HEK293 (cell line): ENCODE data around the gene UCHL3.

Experiments
- CTCF ChIA-PET: fragments of 350-600 bp; formaldehyde crosslinking; extraction: SDS; loops from one replicate; lab custom pipeline; 2021; ENCODE audit warnings: antibody characterized with exemption; lab: Yijun Ruan, JAX
- POLR2A ChIA-PET: fragments of 300-600 bp; formaldehyde crosslinking; extraction: SDS; loops from one replicate; lab custom pipeline; 2020; ENCODE audit warnings: antibody characterized with exemption, inconsistent platforms; lab: Yijun Ruan, JAX
- H3K27ac ChIP-seq: fragments of 200-500 bp; sonication (Bioruptor generic); 2 replicates; pipeline ENCODE4 v1.5.1; 2014; ENCODE audit warnings: low read depth, low read length, control low read depth, inconsistent platforms; ENCODE audit errors: extremely low read depth
- H3K36me3 ChIP-seq, 2 experiments: fragments of 200-500 bp in 1 of 2; sonication (Bioruptor generic) in 1 of 2; 1 replicate in 1 of 2; 2 replicates in 1 of 2; pipeline ENCODE4 v1.5.1; 2014 to 2017; ENCODE audit warnings: inconsistent platforms in 2 of 2, low read length in 2 of 2; ENCODE audit not compliant: control insufficient read depth in 2 of 2, insufficient read depth in 1 of 2
- H3K4me1 ChIP-seq: fragments of 200-500 bp; sonication (Bioruptor generic); 2 replicates; pipeline ENCODE4 v1.5.1; 2014; ENCODE audit warnings: mild to moderate bottlenecking, low read length, inconsistent platforms; ENCODE audit not compliant: control insufficient read depth, insufficient read depth
- H3K4me3 ChIP-seq: 2 replicates; pipeline ENCODE4 v1.5.1; 2011; ENCODE audit warnings: low read depth, mild to moderate bottlenecking, control low read depth, low read length, moderate library complexity
- H3K9me3 ChIP-seq: fragments of 200-500 bp; sonication (Bioruptor generic); 2 replicates; pipeline ENCODE4 v1.5.1; 2014; ENCODE audit warnings: low read depth, low read length, inconsistent platforms; ENCODE audit not compliant: control insufficient read depth, insufficient read depth
- GFI1B ChIP-seq: fragments of 450-650 bp; formaldehyde crosslinking; IDR thresholded peaks from 2 replicates; pipeline ENCODE4 v1.5.1; 2016; ENCODE audit warnings: missing biosample characterization, missing genetic modification characterization
- GLIS2 ChIP-seq: fragments of 450-650 bp; formaldehyde crosslinking; IDR thresholded peaks from 2 replicates; pipeline ENCODE4 v1.5.1; 2016; ENCODE audit warnings: missing biosample characterization, missing genetic modification characterization
- KLF7 ChIP-seq: fragments of 450-650 bp; formaldehyde crosslinking; IDR thresholded peaks from 2 replicates; pipeline ENCODE4 v1.5.1; 2016; ENCODE audit warnings: missing biosample characterization, missing genetic modification characterization, borderline replicate concordance
- OSR2 ChIP-seq: fragments of 450-650 bp; formaldehyde crosslinking; IDR thresholded peaks from 2 replicates; pipeline ENCODE4 v1.5.1; 2016; ENCODE audit warnings: missing biosample characterization, missing genetic modification characterization
- PRDM1 ChIP-seq: fragments of 450-650 bp; formaldehyde crosslinking; IDR thresholded peaks from 2 replicates; pipeline ENCODE4; 2016; ENCODE audit warnings: missing biosample characterization, missing genetic modification characterization
- SP2 ChIP-seq: fragments of 450-650 bp; formaldehyde crosslinking; IDR thresholded peaks from 2 replicates; pipeline ENCODE4 v1.5.1; 2016; ENCODE audit warnings: missing biosample characterization, missing genetic modification characterization
- SP7 ChIP-seq: fragments of 450-650 bp; formaldehyde crosslinking; IDR thresholded peaks from 2 replicates; pipeline ENCODE4 v1.5.1; 2016; ENCODE audit warnings: missing biosample characterization, missing genetic modification characterization
- ZBTB1 ChIP-seq: fragments of 450-650 bp; formaldehyde crosslinking; IDR thresholded peaks from 2 replicates; pipeline ENCODE4 v1.5.1; 2016; ENCODE audit warnings: missing biosample characterization, missing genetic modification characterization
- ZBTB8A ChIP-seq: fragments of 450-650 bp; formaldehyde crosslinking; IDR thresholded peaks from 2 replicates; pipeline ENCODE4 v1.5.1; 2016; ENCODE audit warnings: missing biosample characterization, missing genetic modification characterization
- ZIC2 ChIP-seq: fragments of 450-650 bp; formaldehyde crosslinking; IDR thresholded peaks from 2 replicates; pipeline ENCODE4 v1.5.1; 2016; ENCODE audit warnings: missing biosample characterization, missing genetic modification characterization
- ZNF112 ChIP-seq: fragments of 450-650 bp; formaldehyde crosslinking; IDR thresholded peaks from 2 replicates; pipeline ENCODE4 v1.5.0; 2017; ENCODE audit warnings: missing biosample characterization, missing genetic modification characterization
- ZNF155 ChIP-seq: fragments of 450-650 bp; formaldehyde crosslinking; IDR thresholded peaks from 2 replicates; pipeline ENCODE4 v1.5.1; 2016; ENCODE audit warnings: missing biosample characterization, missing genetic modification characterization
- ZNF169 ChIP-seq: fragments of 450-650 bp; formaldehyde crosslinking; IDR thresholded peaks from 2 replicates; pipeline ENCODE4 v1.5.1; 2016; ENCODE audit warnings: missing biosample characterization, missing genetic modification characterization
- ZNF2 ChIP-seq: fragments of 450-650 bp; formaldehyde crosslinking; IDR thresholded peaks from 2 replicates; pipeline ENCODE4 v1.5.1; 2016; ENCODE audit warnings: missing biosample characterization, missing genetic modification characterization
- ZNF214 ChIP-seq: fragments of 450-650 bp; formaldehyde crosslinking; IDR thresholded peaks from 2 replicates; pipeline ENCODE4 v1.5.1; 2017; ENCODE audit warnings: missing biosample characterization, mild to moderate bottlenecking, missing genetic modification characterization, borderline replicate concordance
- ZNF223 ChIP-seq: fragments of 450-650 bp; formaldehyde crosslinking; IDR thresholded peaks from 2 replicates; pipeline ENCODE4 v1.5.1; 2016; ENCODE audit warnings: missing biosample characterization, missing genetic modification characterization
- ZNF48 ChIP-seq: fragments of 450-650 bp; formaldehyde crosslinking; IDR thresholded peaks from 2 replicates; pipeline ENCODE4 v1.5.1; 2016; ENCODE audit warnings: missing biosample characterization, missing genetic modification characterization
- ZNF514 ChIP-seq: fragments of 450-650 bp; formaldehyde crosslinking; IDR thresholded peaks from 2 replicates; pipeline ENCODE4 v1.5.1; 2016; ENCODE audit warnings: missing biosample characterization, missing genetic modification characterization
- ZNF529 ChIP-seq: fragments of 450-650 bp; formaldehyde crosslinking; IDR thresholded peaks from 2 replicates; pipeline ENCODE4 v1.5.1; 2017; ENCODE audit warnings: missing genetic modification characterization, missing biosample characterization; ENCODE audit not compliant: insufficient replicate concordance
- ZNF558 ChIP-seq: fragments of 450-650 bp; formaldehyde crosslinking; IDR thresholded peaks from 2 replicates; pipeline ENCODE4 v1.5.1; 2016; ENCODE audit warnings: missing biosample characterization, missing genetic modification characterization
- ZNF560 ChIP-seq: fragments of 450-650 bp; formaldehyde crosslinking; IDR thresholded peaks from 2 replicates; pipeline ENCODE4 v1.5.1; 2017; ENCODE audit warnings: missing biosample characterization, missing genetic modification characterization, borderline replicate concordance
- ZNF623 ChIP-seq: fragments of 450-650 bp; formaldehyde crosslinking; IDR thresholded peaks from 2 replicates; pipeline ENCODE4 v1.5.1; 2016; ENCODE audit warnings: missing biosample characterization, missing genetic modification characterization
- ZNF654 ChIP-seq: fragments of 450-650 bp; formaldehyde crosslinking; IDR thresholded peaks from 2 replicates; pipeline ENCODE4 v1.5.1; 2016; ENCODE audit warnings: low read depth, missing biosample characterization, missing genetic modification characterization
- ZNF776 ChIP-seq: fragments of 450-650 bp; formaldehyde crosslinking; IDR thresholded peaks from 2 replicates; pipeline ENCODE4 v1.5.0; 2017; ENCODE audit warnings: missing biosample characterization, missing genetic modification characterization, borderline replicate concordance
- ZNF785 ChIP-seq: fragments of 450-650 bp; formaldehyde crosslinking; IDR thresholded peaks from 2 replicates; pipeline ENCODE4 v1.5.1; 2016; ENCODE audit warnings: missing biosample characterization, missing genetic modification characterization
- ZNF791 ChIP-seq: fragments of 450-650 bp; formaldehyde crosslinking; IDR thresholded peaks from 2 replicates; pipeline ENCODE4 v1.5.1; 2016; ENCODE audit warnings: missing biosample characterization, missing genetic modification characterization
- TF ChIP-seq, protein P1 (sequence below): fragments of 450-650 bp; formaldehyde crosslinking; IDR thresholded peaks from 2 replicates; pipeline ENCODE4 v1.5.1; 2017; ENCODE audit warnings: missing biosample characterization, missing genetic modification characterization
- TF ChIP-seq, protein P2 (sequence below): sonication (generic); formaldehyde crosslinking; IDR thresholded peaks from 2 replicates; pipeline ENCODE4 v1.8.1; 2022; ENCODE audit warnings: mild to moderate bottlenecking, moderate library complexity, missing genetic modification reagents
- TF ChIP-seq, protein P3 (sequence below): fragments of 450-650 bp; formaldehyde crosslinking; IDR thresholded peaks from 2 replicates; pipeline ENCODE4 v1.5.1; 2016; ENCODE audit warnings: missing biosample characterization, missing genetic modification characterization
- TF ChIP-seq, protein P4 (sequence below): fragments of 450-650 bp; formaldehyde crosslinking; IDR thresholded peaks from 2 replicates; pipeline ENCODE4 v1.5.0; 2017; ENCODE audit warnings: missing biosample characterization, missing genetic modification characterization, borderline replicate concordance

UCHL3 gene

DNA sequence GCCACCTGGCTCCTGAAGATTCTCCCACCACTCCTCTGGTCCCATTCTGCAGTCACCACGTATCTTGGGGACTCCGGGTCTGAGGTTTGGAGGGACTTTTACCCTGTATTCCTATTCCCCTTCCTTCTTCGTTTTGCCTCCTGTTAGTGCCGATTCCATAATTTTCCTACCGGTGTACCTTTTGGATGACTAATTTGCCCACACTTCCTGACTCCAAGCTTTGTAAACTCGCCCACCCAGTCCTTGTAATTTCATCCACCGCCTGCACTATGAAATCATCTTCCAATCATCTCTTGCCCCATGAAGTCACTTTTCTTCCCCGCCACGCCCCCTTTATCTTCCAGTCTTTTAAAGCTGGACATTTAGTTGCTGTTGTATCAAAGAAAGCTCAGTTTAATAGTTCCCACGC, 572 bp downstream of the UCHL3 start (continued):
- 0 out of 2 replicates have a peak, but pooled peaks have one; percentile 23 for TF ChIP-seq SP2 (tag by site-specific recombination)
- TF ChIP-seq ZBTB1: no peak
- TF ChIP-seq, protein P1, sequence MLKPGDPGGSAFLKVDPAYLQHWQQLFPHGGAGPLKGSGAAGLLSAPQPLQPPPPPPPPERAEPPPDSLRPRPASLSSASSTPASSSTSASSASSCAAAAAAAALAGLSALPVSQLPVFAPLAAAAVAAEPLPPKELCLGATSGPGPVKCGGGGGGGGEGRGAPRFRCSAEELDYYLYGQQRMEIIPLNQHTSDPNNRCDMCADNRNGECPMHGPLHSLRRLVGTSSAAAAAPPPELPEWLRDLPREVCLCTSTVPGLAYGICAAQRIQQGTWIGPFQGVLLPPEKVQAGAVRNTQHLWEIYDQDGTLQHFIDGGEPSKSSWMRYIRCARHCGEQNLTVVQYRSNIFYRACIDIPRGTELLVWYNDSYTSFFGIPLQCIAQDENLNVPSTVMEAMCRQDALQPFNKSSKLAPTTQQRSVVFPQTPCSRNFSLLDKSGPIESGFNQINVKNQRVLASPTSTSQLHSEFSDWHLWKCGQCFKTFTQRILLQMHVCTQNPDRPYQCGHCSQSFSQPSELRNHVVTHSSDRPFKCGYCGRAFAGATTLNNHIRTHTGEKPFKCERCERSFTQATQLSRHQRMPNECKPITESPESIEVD (tag by site-specific recombination): no peak
- TF ChIP-seq, protein P2, sequence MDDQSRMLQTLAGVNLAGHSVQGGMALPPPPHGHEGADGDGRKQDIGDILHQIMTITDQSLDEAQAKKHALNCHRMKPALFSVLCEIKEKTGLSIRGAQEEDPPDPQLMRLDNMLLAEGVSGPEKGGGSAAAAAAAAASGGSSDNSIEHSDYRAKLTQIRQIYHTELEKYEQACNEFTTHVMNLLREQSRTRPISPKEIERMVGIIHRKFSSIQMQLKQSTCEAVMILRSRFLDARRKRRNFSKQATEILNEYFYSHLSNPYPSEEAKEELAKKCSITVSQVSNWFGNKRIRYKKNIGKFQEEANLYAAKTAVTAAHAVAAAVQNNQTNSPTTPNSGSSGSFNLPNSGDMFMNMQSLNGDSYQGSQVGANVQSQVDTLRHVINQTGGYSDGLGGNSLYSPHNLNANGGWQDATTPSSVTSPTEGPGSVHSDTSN: no peak
- no peak for TF ChIP-seq ZNF48 (tag by site-specific recombination)
- TF ChIP-seq SP7: peak; percentile 29; the same call in 1 of the 2 replicates
- no peak for TF ChIP-seq KLF7 (tag by site-specific recombination)

DNA sequence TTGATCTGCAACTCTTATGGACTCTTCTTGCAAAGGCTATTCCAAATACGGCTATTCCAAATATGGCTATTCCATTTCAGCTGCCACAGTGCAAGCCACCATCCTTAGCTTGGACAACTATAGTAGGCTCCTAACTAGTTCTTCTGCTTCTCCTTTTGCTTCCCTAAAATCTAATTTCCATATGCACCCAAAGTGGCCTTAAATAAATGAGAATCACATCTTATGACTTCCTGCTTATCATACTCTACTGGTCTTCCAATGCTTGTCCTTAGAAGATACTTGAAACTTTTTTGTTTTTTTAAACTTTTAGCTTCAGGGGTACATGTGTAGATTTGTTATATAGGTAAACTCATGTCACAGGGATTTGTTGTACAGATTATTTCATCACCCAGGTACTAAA, 4.9 kb downstream of the UCHL3 start:
- H3K36me3 ChIP-seq: peaks cover 0 to 31% of the 10 kb centered on the region in 2 experiments; a peak in 1 of 3 replicates
- H3K4me3 ChIP-seq: no peak overlapping the region
- H3K4me1 ChIP-seq: no peaks in the 10 kb centered on the region
- H3K27ac ChIP-seq: no peak overlapping the region
- TF ChIP-seq GFI1B (tag by site-specific recombination) (no peak), GLIS2 (tag by site-specific recombination) (no peak), ZNF223 (tag by site-specific recombination) (no peak), ZNF169 (tag by site-specific recombination) (no peak), ZNF514 (tag by site-specific recombination) (no peak), ZNF529 (no peak), ZNF2 (no peak)
- TF ChIP-seq, protein P3, sequence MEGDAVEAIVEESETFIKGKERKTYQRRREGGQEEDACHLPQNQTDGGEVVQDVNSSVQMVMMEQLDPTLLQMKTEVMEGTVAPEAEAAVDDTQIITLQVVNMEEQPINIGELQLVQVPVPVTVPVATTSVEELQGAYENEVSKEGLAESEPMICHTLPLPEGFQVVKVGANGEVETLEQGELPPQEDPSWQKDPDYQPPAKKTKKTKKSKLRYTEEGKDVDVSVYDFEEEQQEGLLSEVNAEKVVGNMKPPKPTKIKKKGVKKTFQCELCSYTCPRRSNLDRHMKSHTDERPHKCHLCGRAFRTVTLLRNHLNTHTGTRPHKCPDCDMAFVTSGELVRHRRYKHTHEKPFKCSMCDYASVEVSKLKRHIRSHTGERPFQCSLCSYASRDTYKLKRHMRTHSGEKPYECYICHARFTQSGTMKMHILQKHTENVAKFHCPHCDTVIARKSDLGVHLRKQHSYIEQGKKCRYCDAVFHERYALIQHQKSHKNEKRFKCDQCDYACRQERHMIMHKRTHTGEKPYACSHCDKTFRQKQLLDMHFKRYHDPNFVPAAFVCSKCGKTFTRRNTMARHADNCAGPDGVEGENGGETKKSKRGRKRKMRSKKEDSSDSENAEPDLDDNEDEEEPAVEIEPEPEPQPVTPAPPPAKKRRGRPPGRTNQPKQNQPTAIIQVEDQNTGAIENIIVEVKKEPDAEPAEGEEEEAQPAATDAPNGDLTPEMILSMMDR (tag by site-specific recombination): no peak
- TF ChIP-seq, all 188 proteins: peak for 0
- H3K9me3 ChIP-seq: no peaks in the 10 kb centered on the region
- POLR2A ChIA-PET: interaction anchor here (0.6 kb wide), 1 partner anchor 492 kb away, joined by 9 read pairs; no protein-coding TSS in a partner anchor
- CTCF ChIA-PET: interaction anchor here (0.6 kb wide), 1 partner anchor 224 kb away, joined by 4 read pairs; no protein-coding TSS in a partner anchor

DNA sequence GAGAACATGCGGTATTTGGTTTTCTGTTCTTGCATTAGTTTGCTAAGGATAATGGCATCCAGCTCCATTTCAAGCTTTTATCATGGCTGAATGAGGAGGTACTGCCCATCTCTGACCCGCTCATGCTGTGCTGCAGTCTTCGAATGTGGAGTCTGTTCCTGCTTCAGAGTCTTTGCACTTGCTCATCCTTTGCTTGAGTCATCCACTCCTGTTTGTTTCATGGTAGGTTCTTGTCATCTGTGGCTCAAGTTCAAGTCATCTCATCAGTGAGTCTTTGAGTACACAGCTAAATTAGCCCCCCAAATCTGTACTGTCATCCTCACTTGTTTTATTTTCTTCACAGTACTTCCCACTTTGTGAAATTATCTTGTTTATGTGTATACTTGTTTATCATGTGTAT, 5.4 kb downstream of the UCHL3 start:
- CTCF ChIA-PET: no interaction called here
- H3K9me3 ChIP-seq: no peaks in the 10 kb centered on the region
- no peak overlapping the region for H3K4me3 ChIP-seq
- H3K27ac ChIP-seq: no peak overlapping the region
- H3K36me3 ChIP-seq: peaks cover 0 to 31% of the 10 kb centered on the region in 2 experiments; a peak in 1 of 3 replicates
- POLR2A ChIA-PET: no interaction called here
- H3K4me1 ChIP-seq: no peaks in the 10 kb centered on the region
- no peak for TF ChIP-seq ZNF654 (tag by site-specific recombination)
- TF ChIP-seq ZNF48 (tag by site-specific recombination): no peak
- no peak for TF ChIP-seq ZBTB8A
- TF ChIP-seq ZNF560 (tag by site-specific recombination): no peak
- TF ChIP-seq ZNF623: no peak
- no peak for TF ChIP-seq PRDM1 (tag by site-specific recombination)
- TF ChIP-seq ZNF155 (tag by site-specific recombination): no peak
- TF ChIP-seq ZNF112 (tag by site-specific recombination): no peak
- no peak for TF ChIP-seq ZNF791 (tag by site-specific recombination)
- no peak for TF ChIP-seq OSR2 (tag by site-specific recombination)
- no peak for TF ChIP-seq ZNF214 (tag by site-specific recombination)
- TF ChIP-seq ZNF785 (tag by site-specific recombination): no peak
- TF ChIP-seq, protein P4, sequence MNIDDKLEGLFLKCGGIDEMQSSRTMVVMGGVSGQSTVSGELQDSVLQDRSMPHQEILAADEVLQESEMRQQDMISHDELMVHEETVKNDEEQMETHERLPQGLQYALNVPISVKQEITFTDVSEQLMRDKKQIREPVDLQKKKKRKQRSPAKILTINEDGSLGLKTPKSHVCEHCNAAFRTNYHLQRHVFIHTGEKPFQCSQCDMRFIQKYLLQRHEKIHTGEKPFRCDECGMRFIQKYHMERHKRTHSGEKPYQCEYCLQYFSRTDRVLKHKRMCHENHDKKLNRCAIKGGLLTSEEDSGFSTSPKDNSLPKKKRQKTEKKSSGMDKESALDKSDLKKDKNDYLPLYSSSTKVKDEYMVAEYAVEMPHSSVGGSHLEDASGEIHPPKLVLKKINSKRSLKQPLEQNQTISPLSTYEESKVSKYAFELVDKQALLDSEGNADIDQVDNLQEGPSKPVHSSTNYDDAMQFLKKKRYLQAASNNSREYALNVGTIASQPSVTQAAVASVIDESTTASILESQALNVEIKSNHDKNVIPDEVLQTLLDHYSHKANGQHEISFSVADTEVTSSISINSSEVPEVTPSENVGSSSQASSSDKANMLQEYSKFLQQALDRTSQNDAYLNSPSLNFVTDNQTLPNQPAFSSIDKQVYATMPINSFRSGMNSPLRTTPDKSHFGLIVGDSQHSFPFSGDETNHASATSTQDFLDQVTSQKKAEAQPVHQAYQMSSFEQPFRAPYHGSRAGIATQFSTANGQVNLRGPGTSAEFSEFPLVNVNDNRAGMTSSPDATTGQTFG (tag by site-specific recombination): no peak
- no peak for TF ChIP-seq KLF7 (tag by site-specific recombination)
- TF ChIP-seq ZNF558 (tag by site-specific recombination): no peak
- no peak for TF ChIP-seq ZIC2 (tag by site-specific recombination)
- no peak for TF ChIP-seq ZNF776 (tag by site-specific recombination)
